Small intestine (tissue), 7 donors: ENCODE data around the gene IGF1R. TPM values are rescaled to one million over a fixed set of nuclear protein-coding genes. Genes with fewer than 3 reads are reported as not detected.

ENCODE experiments used
- DNase-seq, 2 donors: peaks; one replicate each; pipeline versions ENCODE4 v3.0.0 to v3.0.0-alpha.2; 2013
- FAIRE-seq: peaks from 2 replicates; lab custom pipeline; 2012; peaks lifted over from hg19 to GRCh38; lab: Jason Lieb, UNC
- H3K27ac ChIP-seq, 3 donors: one replicate each; pipeline ENCODE4 v1.5.1; 2013; ENCODE audit warnings: low read length in 2 of 3, mild to moderate bottlenecking in 2 of 3, control low read depth in 1 of 3, inconsistent platforms in 1 of 3, low read depth in 1 of 3, moderate library complexity in 1 of 3
- H3K27me3 ChIP-seq, 3 donors: one replicate each; pipeline ENCODE4 v1.6.1; 2013; ENCODE audit warnings: low read length in 3 of 3, inconsistent platforms in 1 of 3; ENCODE audit not compliant: control insufficient read depth in 3 of 3, insufficient read depth in 3 of 3
- H3K36me3 ChIP-seq, 3 donors: one replicate each; pipeline ENCODE4 v1.6.1; 2013; ENCODE audit warnings: low read length in 3 of 3, inconsistent platforms in 1 of 3, low read depth in 1 of 3, mild to moderate bottlenecking in 1 of 3, moderate library complexity in 1 of 3; ENCODE audit not compliant: control insufficient read depth in 3 of 3, insufficient read depth in 2 of 3
- H3K4me1 ChIP-seq, 3 donors: one replicate each; pipeline ENCODE4 v1.6.1; 2013; ENCODE audit warnings: low read length in 2 of 3, inconsistent platforms in 1 of 3, low read depth in 1 of 3, mild to moderate bottlenecking in 1 of 3, moderate library complexity in 1 of 3; ENCODE audit not compliant: control insufficient read depth in 3 of 3, insufficient read depth in 2 of 3
- H3K4me3 ChIP-seq, 3 donors: one replicate each; pipeline ENCODE4 v1.5.1; 2013; ENCODE audit warnings: low read length in 3 of 3, control low read depth in 1 of 3, inconsistent platforms in 1 of 3, low read depth in 1 of 3, mild to moderate bottlenecking in 1 of 3, moderate library complexity in 1 of 3
- H3K9me3 ChIP-seq, 2 donors: one replicate each; pipeline ENCODE4 v1.6.1; 2013; ENCODE audit warnings: low read depth in 1 of 2, low read length in 1 of 2; ENCODE audit not compliant: control insufficient read depth in 2 of 2, insufficient read depth in 1 of 2
- WGBS, 3 donors: extraction: QIAGEN DNeasy Blood & Tissue Kit; methylation state at CpG; one replicate each; pipeline ENCODE4 v1.1.7; 2013; 5-methylcytosine and 5-hydroxymethylcytosine counted together
- polyA plus RNA-seq, 4 donors: library from polyadenylated mRNA; stranded (reverse) in 3 of 4; unstranded in 1 of 4; fragments of 200-250 nt in 3 of 4; fragments of 120-200 nt in 1 of 4; gene quantifications; one replicate each; pipeline versions ENCODE4 v1.2.1 to v1.2.3, GENCODE V29; 2013
- donor health status: healthy with polysubstance abuse.
- donor health status: control.
- donor health status: control.
- donor health status: Bipolar disorder and iron deficiency.
- donor health status: healthy.

The IGF1R gene
- polyA plus RNA-seq, 4 donors, result 0.54 to 27.9 (median 3.8) TPM

DNA sequence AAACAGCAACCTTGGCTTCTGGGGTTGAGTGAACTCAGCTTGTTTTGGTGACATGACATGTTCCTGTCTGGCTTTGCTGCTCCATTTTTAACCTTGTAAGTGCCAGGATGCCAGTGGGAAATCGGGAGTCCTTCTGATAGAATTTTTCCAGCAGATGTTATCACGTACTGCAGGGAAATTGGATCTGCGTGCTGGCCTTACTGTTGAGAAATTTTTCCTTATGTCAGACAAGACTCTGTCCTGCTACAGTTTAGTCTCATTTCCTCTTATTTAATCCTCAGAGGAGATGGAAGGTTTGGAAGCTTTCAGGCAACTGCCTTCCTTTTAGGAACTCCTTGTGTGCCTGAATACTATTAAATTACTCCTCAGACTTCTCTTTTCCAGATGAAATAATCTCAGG is 278.7 kb downstream of the IGF1R start:
- peak overlapping the region in 1 of 3 donors; percentile 29 for H3K27ac ChIP-seq
- no peak for FAIRE-seq

DNA sequence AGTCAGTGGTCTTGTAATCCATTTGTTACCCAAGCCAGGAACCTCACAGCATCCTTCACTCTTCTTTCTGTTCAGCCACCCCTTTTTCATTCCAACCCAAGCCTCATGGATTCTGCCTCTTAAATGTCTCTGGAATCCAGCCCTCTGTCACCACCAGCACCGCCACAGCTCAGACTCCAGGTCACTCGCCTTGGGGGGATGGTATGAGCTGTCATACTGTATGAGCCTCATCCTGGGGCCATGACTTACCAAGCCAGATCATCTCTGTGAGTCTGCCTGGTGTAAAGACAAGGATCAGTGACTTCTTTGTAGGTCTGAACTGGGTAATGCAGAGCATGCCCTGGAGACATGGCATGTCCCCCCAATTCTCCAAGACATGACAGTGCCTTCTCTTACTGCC is 279.7 kb downstream of the IGF1R start:
- H3K36me3 ChIP-seq, result peaks cover 5 to 56% (median 10%) of the 10 kb centered on the region in 3 donors
- no peaks in the 10 kb centered on the region for H3K27me3 ChIP-seq
- no peak for FAIRE-seq
- no peaks in the 10 kb centered on the region for H3K9me3 ChIP-seq
- DNase-seq, result no peak
- no peaks in the 10 kb centered on the region for H3K4me1 ChIP-seq
- peak overlapping the region in 1 of 3 donors; percentile 32 for H3K27ac ChIP-seq
- WGBS, 3 donors, result 77 to 91% (median 88%) methylated on average over 2 of the region's 2 CpGs
- no peak overlapping the region for H3K4me3 ChIP-seq

More for the DNA sequence above, 278.7 kb downstream of the IGF1R start:
- Histone ChIP-seq H3K9me3 (no peaks in the 10 kb centered on the region), H3K36me3 (peaks cover 5 to 57% (median 6%) of the 10 kb centered on the region in 3 donors), H3K4me1 (no peaks in the 10 kb centered on the region), H3K27me3 (no peaks in the 10 kb centered on the region), H3K4me3 (no peak overlapping the region)
- 62 to 91% (median 81%) methylated on average over 3 of the region's 3 CpGs for WGBS, 3 donors
- DNase-seq, result no peak

DNA sequence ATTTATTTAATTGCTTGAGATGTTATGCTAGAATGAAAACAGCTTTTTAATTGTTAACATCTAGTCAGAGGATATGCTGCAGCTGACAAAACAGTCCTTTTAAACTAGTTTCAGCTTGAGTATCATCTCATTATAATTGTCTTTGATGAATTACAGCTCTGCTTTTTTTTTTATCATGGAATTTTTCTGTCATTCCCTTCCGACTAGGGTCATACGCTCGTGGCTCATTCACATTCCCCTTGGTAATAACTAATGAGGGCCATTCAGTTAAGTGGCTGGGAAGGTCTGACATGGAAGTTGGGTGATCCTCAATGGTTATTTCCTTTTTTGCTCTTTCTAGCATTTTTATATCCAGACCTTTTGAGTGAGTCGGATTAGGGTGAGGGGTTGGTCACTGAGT is 282.2 kb downstream of the IGF1R start:
- WGBS, 3 donors, result 80 to 91% (median 89%) methylated on average over 4 of the region's 4 CpGs

DNA sequence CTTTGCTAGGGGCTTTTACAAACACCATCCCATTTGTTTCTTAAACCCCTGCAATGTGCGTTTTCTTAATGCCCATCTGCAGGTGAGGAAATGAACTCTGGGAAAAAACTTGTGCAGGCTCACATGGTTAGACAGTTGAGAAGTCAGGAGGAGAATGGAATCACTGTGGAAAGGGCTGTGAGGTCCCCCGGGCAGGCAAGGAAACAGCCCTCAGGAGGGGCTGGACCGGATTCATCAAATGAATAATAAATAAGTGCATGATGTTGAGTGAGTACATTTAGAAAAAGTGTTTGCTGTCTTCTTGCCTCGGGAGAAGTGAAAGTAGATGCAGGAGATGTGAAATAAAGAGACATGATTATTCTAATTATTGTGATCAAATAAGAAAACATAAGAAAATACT is 282.7 kb downstream of the IGF1R start:
- Histone ChIP-seq H3K36me3 (peaks cover 0 to 56% (median 7%) of the 10 kb centered on the region in 3 donors), H3K9me3 (no peaks in the 10 kb centered on the region), H3K4me1 (no peaks in the 10 kb centered on the region), H3K27ac (no peak overlapping the region), H3K4me3 (no peak overlapping the region), H3K27me3 (no peaks in the 10 kb centered on the region)
- WGBS, 3 donors, result 74 to 83% (median 76%) methylated on average over 4 of the region's 4 CpGs
- DNase-seq (no peak), FAIRE-seq (no peak)

More for the DNA sequence above, 282.2 kb downstream of the IGF1R start:
- Histone ChIP-seq H3K4me1 (no peaks in the 10 kb centered on the region), H3K27me3 (no peaks in the 10 kb centered on the region), H3K9me3 (no peaks in the 10 kb centered on the region), H3K36me3 (peaks cover 0 to 53% (median 7%) of the 10 kb centered on the region in 3 donors), H3K27ac (no peak overlapping the region), H3K4me3 (no peak overlapping the region)
- DNase-seq (no peak), FAIRE-seq (no peak)

DNA sequence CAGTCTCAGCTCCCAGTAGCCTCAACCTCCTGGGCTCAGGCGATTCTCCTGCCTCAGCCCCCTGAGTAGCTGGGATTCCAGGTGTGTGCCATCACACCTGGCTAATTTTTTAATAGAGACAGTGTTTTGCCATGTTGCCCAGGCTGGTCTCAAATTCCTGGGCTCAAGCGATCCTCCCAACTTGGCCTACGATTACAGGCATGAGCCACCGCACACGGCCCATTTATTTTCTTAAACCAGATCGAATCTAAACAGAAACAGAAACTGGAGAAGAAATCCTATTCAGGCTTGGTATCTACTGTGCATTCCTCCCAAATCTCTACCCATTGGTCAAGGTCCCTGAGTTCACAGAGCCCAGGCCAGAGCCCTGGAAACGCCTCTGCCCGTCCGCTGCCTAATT is 285.1 kb downstream of the IGF1R start:
- Histone ChIP-seq H3K36me3 (peaks cover 0 to 52% (median 7%) of the 10 kb centered on the region in 3 donors), H3K4me1 (no peaks in the 10 kb centered on the region), H3K4me3 (no peak overlapping the region), H3K27ac (no peak overlapping the region), H3K27me3 (no peaks in the 10 kb centered on the region), H3K9me3 (no peaks in the 10 kb centered on the region)
- whole genome bisulfite sequencing, 3 donors, result 87 to 92% (median 88%) methylated on average over 9 of the region's 9 CpGs
- FAIRE-seq (no peak), DNase-seq (no peak)

DNA sequence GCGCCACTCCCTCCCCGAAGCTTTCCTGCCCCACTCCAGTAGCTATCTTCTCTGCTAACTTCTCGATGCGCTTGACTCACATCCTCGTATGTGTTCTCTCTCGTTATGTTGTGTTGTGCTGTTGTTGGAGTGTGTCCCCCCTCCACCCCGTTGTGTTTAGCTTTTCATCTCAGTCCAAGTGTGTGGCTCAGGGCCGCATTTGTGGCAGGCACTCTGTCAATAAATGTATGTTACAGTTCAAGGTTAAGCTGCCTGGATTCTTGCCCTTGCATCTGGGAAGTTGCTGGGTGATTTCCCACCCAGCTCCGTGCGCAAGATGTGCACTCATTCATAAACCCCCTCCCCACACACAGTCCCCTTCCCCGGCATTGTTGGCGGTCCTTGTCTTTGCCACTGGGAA is 287.4 kb downstream of the IGF1R start:
- Histone ChIP-seq H3K27me3 (no peaks in the 10 kb centered on the region), H3K4me3 (no peak overlapping the region), H3K36me3 (peaks cover 0 to 52% (median 7%) of the 10 kb centered on the region in 3 donors), H3K9me3 (no peaks in the 10 kb centered on the region), H3K27ac (no peak overlapping the region), H3K4me1 (no peaks in the 10 kb centered on the region)
- no peak for FAIRE-seq
- 66 to 76% (median 68%) methylated on average over 12 of the region's 12 CpGs for WGBS, 3 donors
- no peak for DNase-seq

DNA sequence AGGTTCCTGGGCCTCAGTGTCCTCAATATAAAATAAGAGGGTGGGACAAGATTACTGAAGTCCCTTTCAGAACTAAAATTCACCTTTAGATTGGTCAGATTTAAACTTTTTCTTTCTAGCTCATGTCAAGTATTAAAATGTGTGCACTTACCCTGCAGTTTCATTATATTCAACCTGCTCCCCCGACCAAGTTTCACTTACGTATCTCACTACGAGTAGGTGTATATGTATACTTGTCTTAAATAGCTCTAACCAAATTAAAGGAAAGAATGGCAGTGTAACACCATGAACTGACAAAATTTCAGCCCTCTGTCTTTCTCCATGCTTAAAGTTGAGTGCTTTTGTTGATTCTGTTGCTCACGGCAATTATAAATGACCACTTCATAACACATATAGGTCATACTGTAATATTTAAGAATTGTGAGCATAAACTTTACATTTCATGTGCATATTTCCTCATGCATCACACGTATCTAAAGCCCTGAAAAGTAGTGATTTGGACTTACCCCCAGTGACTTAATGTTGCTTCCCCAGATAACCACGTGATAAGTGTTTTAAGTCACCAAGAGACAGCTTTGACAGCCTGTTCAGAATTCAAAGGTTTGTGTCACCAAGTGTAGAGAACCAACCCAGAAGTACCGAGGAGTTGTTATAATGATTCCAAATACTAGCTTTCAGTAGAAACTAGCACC is 289.2 kb downstream of the IGF1R start:
- Histone ChIP-seq H3K4me1 (peaks cover 0 to 4% (median 0%) of the 10 kb centered on the region in 3 donors), H3K27ac (no peak overlapping the region), H3K9me3 (no peaks in the 10 kb centered on the region), H3K4me3 (no peak overlapping the region), H3K36me3 (peaks cover 0 to 55% (median under 1%) of the 10 kb centered on the region in 3 donors), H3K27me3 (no peaks in the 10 kb centered on the region)
- DNase-seq, result no peak
- WGBS, 3 donors, result 77 to 91% (median 84%) methylated on average over 7 of the region's 7 CpGs
- FAIRE-seq, result no peak

DNA sequence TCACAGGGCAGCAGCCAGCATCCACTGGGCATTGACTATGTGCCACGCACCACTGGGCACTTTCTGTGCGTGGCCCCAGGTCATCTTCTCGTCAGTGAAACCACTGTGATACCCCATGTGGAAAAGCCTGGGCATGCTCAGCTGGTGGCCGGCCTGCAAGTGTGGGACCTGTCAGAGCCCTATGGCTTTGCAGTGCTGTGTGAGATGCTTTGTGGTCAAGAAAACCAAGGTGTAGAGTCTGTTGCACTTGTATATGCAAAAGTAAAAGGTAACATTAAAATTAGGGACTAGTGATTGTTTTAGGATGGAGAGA is 289.7 kb downstream of the IGF1R start:
- DNase-seq, result no peak
- Histone ChIP-seq H3K36me3 (peaks cover 0 to 55% (median 0%) of the 10 kb centered on the region in 3 donors), H3K4me1 (peaks cover 0 to 8% (median 0%) of the 10 kb centered on the region in 3 donors), H3K4me3 (no peak overlapping the region), H3K27ac (no peak overlapping the region), H3K9me3 (no peaks in the 10 kb centered on the region), H3K27me3 (no peaks in the 10 kb centered on the region)
- no peak for FAIRE-seq
- 71 to 91% (median 81%) methylated on average over 4 of the region's 4 CpGs for WGBS, 3 donors
